WTC11 (cell line): ENCODE results near the gene SIM1. TPM values are rescaled to one million over a fixed set of nuclear protein-coding genes. Genes with fewer than 3 reads are reported as not detected.
A peak's percentile ranks its signal among the peaks of the same experiment; 100 is the strongest.

Experiments
- ATAC-seq: fragments of 200-7000 bp; cut with Tn5 transposase; 2 replicates; pipeline ENCODE4 v1.10.0; 2021; ENCODE audit warnings: mild to moderate bottlenecking, moderate library complexity
- CTCF ChIA-PET: fragments of 300-600 bp; sonication (Branson Sonifier 250); formaldehyde crosslinking; loops from one replicate; lab custom pipeline; 2021; ENCODE audit warnings: antibody characterized with exemption; lab: Charles Lee
- POLR2A ChIA-PET: fragments of 350-600 bp; sonication (Branson Sonifier 250); formaldehyde crosslinking; loops from one replicate; lab custom pipeline; 2021; ENCODE audit warnings: antibody characterized with exemption; lab: Charles Lee
- DNase-seq: peaks from one replicate; pipeline ENCODE4 v3.0.0; 2021; ENCODE audit warnings: low spot score
- H3K27ac Mint-ChIP-seq: 2 replicates; pipeline ENCODE4 v1.8.0; 2021; ENCODE audit warnings: mixed read lengths
- H3K27me3 Mint-ChIP-seq: 2 replicates; pipeline ENCODE4 v1.8.0; 2021; ENCODE audit warnings: low read depth, mild to moderate bottlenecking, moderate library complexity, mixed read lengths
- H3K36me3 Mint-ChIP-seq: 2 replicates; pipeline ENCODE4 v1.8.0; 2021; ENCODE audit warnings: mixed read lengths
- H3K4me1 Mint-ChIP-seq: 2 replicates; pipeline ENCODE4 v1.8.0; 2022; ENCODE audit warnings: mixed read lengths
- H3K4me3 Mint-ChIP-seq: 2 replicates; pipeline ENCODE4 v1.8.0; 2021; ENCODE audit warnings: mild to moderate bottlenecking, moderate library complexity, mixed read lengths
- H3K9me3 Mint-ChIP-seq: 2 replicates; pipeline ENCODE4 v1.8.0; 2021; ENCODE audit warnings: mixed read lengths
- AFF4 ChIP-seq: sonication (generic); formaldehyde crosslinking; IDR thresholded peaks from 2 replicates; pipeline ENCODE4 v1.8.1; 2023; ENCODE audit warnings: mild to moderate bottlenecking, missing genetic modification reagents, borderline replicate concordance
- CBFB ChIP-seq: sonication (generic); formaldehyde crosslinking; IDR thresholded peaks from 2 replicates; pipeline ENCODE4 v1.8.1; 2022; ENCODE audit warnings: mild to moderate bottlenecking, low read depth, missing genetic modification reagents
- CREM ChIP-seq: sonication (generic); formaldehyde crosslinking; IDR thresholded peaks from 2 replicates; pipeline ENCODE4 v1.8.1; 2022; ENCODE audit warnings: mild to moderate bottlenecking, missing genetic modification reagents, moderate library complexity
- MYBL2 ChIP-seq: sonication (generic); formaldehyde crosslinking; IDR thresholded peaks from 2 replicates; pipeline ENCODE4 v1.8.1; 2023; ENCODE audit warnings: mild to moderate bottlenecking, moderate library complexity, missing genetic modification reagents
- NFATC4 ChIP-seq: fragments of 250-450 bp; sonication (Bioruptor Pico); IDR thresholded peaks from 2 replicates; pipeline ENCODE4 v1.9.0; 2021; ENCODE audit warnings: mild to moderate bottlenecking
- NFE2L1 ChIP-seq: sonication (generic); formaldehyde crosslinking; IDR thresholded peaks from 2 replicates; pipeline ENCODE4 v1.8.1; 2023; ENCODE audit warnings: missing genetic modification reagents
- NR3C1 ChIP-seq: sonication (generic); formaldehyde crosslinking; conservative IDR thresholded peaks from 2 replicates; pipeline ENCODE4 v1.8.1; 2023; ENCODE audit warnings: low read depth, mild to moderate bottlenecking, missing genetic modification reagents
- OVOL2 ChIP-seq: fragments of 250-450 bp; sonication (Bioruptor Pico); IDR thresholded peaks from 2 replicates; pipeline ENCODE4 v1.9.0; 2021; ENCODE audit warnings: mild to moderate bottlenecking, borderline replicate concordance
- SMAD3 ChIP-seq: sonication (generic); formaldehyde crosslinking; IDR thresholded peaks from 2 replicates; pipeline ENCODE4 v1.8.0; 2022; ENCODE audit warnings: missing genetic modification reagents, mild to moderate bottlenecking, borderline replicate concordance
- SMAD4 ChIP-seq: sonication (generic); formaldehyde crosslinking; IDR thresholded peaks from 2 replicates; pipeline ENCODE4 v1.8.0; 2022; ENCODE audit warnings: mild to moderate bottlenecking, missing genetic modification reagents
- SOX15 ChIP-seq: fragments of 250-450 bp; sonication (Bioruptor Pico); IDR thresholded peaks from 2 replicates; pipeline ENCODE4 v1.9.0; 2021; ENCODE audit warnings: mild to moderate bottlenecking
- SP1 ChIP-seq: sonication (generic); formaldehyde crosslinking; conservative IDR thresholded peaks from 2 replicates; pipeline ENCODE4 v1.8.1; 2022; ENCODE audit warnings: missing genetic modification reagents
- TCF7 ChIP-seq: sonication (generic); formaldehyde crosslinking; IDR thresholded peaks from 2 replicates; pipeline ENCODE4 v1.8.0; 2022; ENCODE audit warnings: mild to moderate bottlenecking, low read depth, missing genetic modification reagents, moderate library complexity
- ZBTB21 ChIP-seq: sonication (generic); formaldehyde crosslinking; IDR thresholded peaks from 2 replicates; pipeline ENCODE4 v1.8.1; 2023; ENCODE audit warnings: mild to moderate bottlenecking, missing genetic modification reagents, borderline replicate concordance
- ZNF317 ChIP-seq: sonication (generic); formaldehyde crosslinking; IDR thresholded peaks from 2 replicates; pipeline ENCODE4 v1.8.1; 2023; ENCODE audit warnings: low read depth, mild to moderate bottlenecking, moderate library complexity, missing genetic modification reagents, borderline replicate concordance
- ZNF416 ChIP-seq: fragments of 250-450 bp; sonication (Bioruptor Pico); IDR thresholded peaks from 2 replicates; pipeline ENCODE4 v1.9.0; 2021; ENCODE audit warnings: mild to moderate bottlenecking, inconsistent platforms
- ZNF512 ChIP-seq: sonication (generic); formaldehyde crosslinking; IDR thresholded peaks from 2 replicates; pipeline ENCODE4 v1.8.1; 2022; ENCODE audit warnings: missing genetic modification reagents, borderline replicate concordance
- ZNF671 ChIP-seq: fragments of 250-450 bp; sonication (Bioruptor Pico); IDR thresholded peaks from 2 replicates; pipeline ENCODE4 v1.8.0; 2021; ENCODE audit warnings: mild to moderate bottlenecking
- total RNA-seq: library from RNA; stranded (reverse); gene quantifications from 3 replicates; pipeline ENCODE4 v1.2.3, GENCODE V29; 2021
- TF ChIP-seq, protein P1 (sequence below): sonication (generic); formaldehyde crosslinking; IDR thresholded peaks from 2 replicates; pipeline ENCODE4 v1.8.1; 2022; ENCODE audit warnings: mild to moderate bottlenecking, moderate library complexity, missing genetic modification reagents
- TF ChIP-seq, protein P2 (sequence below): sonication (generic); formaldehyde crosslinking; IDR thresholded peaks from 2 replicates; pipeline ENCODE4 v1.8.1; 2023; ENCODE audit warnings: mild to moderate bottlenecking, missing genetic modification reagents, moderate library complexity
- TF ChIP-seq, protein P3 (sequence below): sonication (generic); formaldehyde crosslinking; IDR thresholded peaks from 2 replicates; pipeline ENCODE4 v1.8.0; 2022; ENCODE audit warnings: mild to moderate bottlenecking, missing genetic modification reagents
- TF ChIP-seq, protein P4 (sequence below): sonication (generic); formaldehyde crosslinking; IDR thresholded peaks from 2 replicates; pipeline ENCODE4 v1.8.0; 2022; ENCODE audit warnings: mild to moderate bottlenecking, missing genetic modification reagents
- TF ChIP-seq, protein P5 (sequence below): sonication (generic); formaldehyde crosslinking; IDR thresholded peaks from 2 replicates; pipeline ENCODE4 v1.8.1; 2022; ENCODE audit warnings: mild to moderate bottlenecking, missing genetic modification reagents, moderate library complexity, borderline replicate concordance

Gene SIM1
- total RNA-seq, 1 experiment from 2014 or later = 0.09 TPM

- TF ChIP-seq SP1 (CRISPR knock-in tag) = no peak
- no peak for TF ChIP-seq CBFB (CRISPR knock-in tag)
- no peak for TF ChIP-seq SOX15
- TF ChIP-seq TCF7 (CRISPR knock-in tag) = no peak
These were observed 86.1 kb downstream of the SIM1 start (continued) for GRCh38 chr6:100378576-100378975.

- no peak for TF ChIP-seq ZNF416 (CRISPR knock-in tag)
- TF ChIP-seq, protein P1, sequence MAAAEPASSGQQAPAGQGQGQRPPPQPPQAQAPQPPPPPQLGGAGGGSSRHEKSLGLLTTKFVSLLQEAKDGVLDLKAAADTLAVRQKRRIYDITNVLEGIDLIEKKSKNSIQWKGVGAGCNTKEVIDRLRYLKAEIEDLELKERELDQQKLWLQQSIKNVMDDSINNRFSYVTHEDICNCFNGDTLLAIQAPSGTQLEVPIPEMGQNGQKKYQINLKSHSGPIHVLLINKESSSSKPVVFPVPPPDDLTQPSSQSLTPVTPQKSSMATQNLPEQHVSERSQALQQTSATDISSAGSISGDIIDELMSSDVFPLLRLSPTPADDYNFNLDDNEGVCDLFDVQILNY = no peak
- no peak for TF ChIP-seq NFATC4 (CRISPR knock-in tag)
- TF ChIP-seq, protein P2, sequence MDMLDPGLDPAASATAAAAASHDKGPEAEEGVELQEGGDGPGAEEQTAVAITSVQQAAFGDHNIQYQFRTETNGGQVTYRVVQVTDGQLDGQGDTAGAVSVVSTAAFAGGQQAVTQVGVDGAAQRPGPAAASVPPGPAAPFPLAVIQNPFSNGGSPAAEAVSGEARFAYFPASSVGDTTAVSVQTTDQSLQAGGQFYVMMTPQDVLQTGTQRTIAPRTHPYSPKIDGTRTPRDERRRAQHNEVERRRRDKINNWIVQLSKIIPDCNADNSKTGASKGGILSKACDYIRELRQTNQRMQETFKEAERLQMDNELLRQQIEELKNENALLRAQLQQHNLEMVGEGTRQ (CRISPR knock-in tag) = no peak
- no peak for TF ChIP-seq ZBTB21
- no peak for TF ChIP-seq NR3C1
- TF ChIP-seq SMAD4 (CRISPR knock-in tag) = no peak
- TF ChIP-seq, protein P3, sequence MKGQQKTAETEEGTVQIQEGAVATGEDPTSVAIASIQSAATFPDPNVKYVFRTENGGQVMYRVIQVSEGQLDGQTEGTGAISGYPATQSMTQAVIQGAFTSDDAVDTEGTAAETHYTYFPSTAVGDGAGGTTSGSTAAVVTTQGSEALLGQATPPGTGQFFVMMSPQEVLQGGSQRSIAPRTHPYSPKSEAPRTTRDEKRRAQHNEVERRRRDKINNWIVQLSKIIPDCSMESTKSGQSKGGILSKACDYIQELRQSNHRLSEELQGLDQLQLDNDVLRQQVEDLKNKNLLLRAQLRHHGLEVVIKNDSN (CRISPR knock-in tag) = no peak
- no peak for TF ChIP-seq ZNF317 (CRISPR knock-in tag)
- TF ChIP-seq, all 79 proteins: peak for 0
- no peaks in the 10 kb centered on the region for H3K36me3 Mint-ChIP-seq
- H3K27ac Mint-ChIP-seq = no peak overlapping the region
- ATAC-seq (peak; percentile 82), DNase-seq (no peak)
- peaks cover 28% of the 10 kb centered on the region for H3K4me1 Mint-ChIP-seq
- ChIA-PET POLR2A (interaction anchor here (0.8 kb wide), 1 partner anchor 14 kb away, joined by 3 read pairs; no protein-coding TSS in a partner anchor), CTCF (interaction anchor here (1.0 to 2.0 kb wide), 3 partner anchors 14 to 375 kb away, joined by 3 to 5 read pairs (median 4); no protein-coding TSS in a partner anchor)
- H3K4me3 Mint-ChIP-seq = no peak overlapping the region
- H3K9me3 Mint-ChIP-seq = no peaks in the 10 kb centered on the region
- no peaks in the 10 kb centered on the region for H3K27me3 Mint-ChIP-seq
These were observed 88.6 kb downstream of the SIM1 start for GRCh38 chr6:100376103-100376502.

- ATAC-seq (peak; percentile 54), DNase-seq (no peak)
- H3K4me1 Mint-ChIP-seq = peaks cover 28% of the 10 kb centered on the region
- no peak overlapping the region for H3K27ac Mint-ChIP-seq
- H3K27me3 Mint-ChIP-seq = no peaks in the 10 kb centered on the region
- no peak overlapping the region for H3K4me3 Mint-ChIP-seq
- H3K9me3 Mint-ChIP-seq = no peaks in the 10 kb centered on the region
- CTCF ChIA-PET = interaction anchor here (1.1 to 1.7 kb wide), 2 partner anchors 89 to 256 kb away, joined by 5 read pairs; no protein-coding TSS in a partner anchor
- no peaks in the 10 kb centered on the region for H3K36me3 Mint-ChIP-seq
- POLR2A ChIA-PET = no interaction called here
- TF ChIP-seq MYBL2 (CRISPR knock-in tag) (no peak), CREM (CRISPR knock-in tag) (no peak), SP1 (CRISPR knock-in tag) (no peak), NFE2L1 (no peak), SMAD4 (CRISPR knock-in tag) (no peak), ZNF512 (CRISPR knock-in tag) (no peak), ZNF671 (CRISPR knock-in tag) (no peak), OVOL2 (CRISPR knock-in tag) (no peak), SMAD3 (CRISPR knock-in tag) (no peak), AFF4 (CRISPR knock-in tag) (no peak)
- TF ChIP-seq, protein P4, sequence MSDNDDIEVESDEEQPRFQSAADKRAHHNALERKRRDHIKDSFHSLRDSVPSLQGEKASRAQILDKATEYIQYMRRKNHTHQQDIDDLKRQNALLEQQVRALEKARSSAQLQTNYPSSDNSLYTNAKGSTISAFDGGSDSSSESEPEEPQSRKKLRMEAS (CRISPR knock-in tag) = no peak
- TF ChIP-seq, protein P5, sequence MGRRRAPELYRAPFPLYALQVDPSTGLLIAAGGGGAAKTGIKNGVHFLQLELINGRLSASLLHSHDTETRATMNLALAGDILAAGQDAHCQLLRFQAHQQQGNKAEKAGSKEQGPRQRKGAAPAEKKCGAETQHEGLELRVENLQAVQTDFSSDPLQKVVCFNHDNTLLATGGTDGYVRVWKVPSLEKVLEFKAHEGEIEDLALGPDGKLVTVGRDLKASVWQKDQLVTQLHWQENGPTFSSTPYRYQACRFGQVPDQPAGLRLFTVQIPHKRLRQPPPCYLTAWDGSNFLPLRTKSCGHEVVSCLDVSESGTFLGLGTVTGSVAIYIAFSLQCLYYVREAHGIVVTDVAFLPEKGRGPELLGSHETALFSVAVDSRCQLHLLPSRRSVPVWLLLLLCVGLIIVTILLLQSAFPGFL (CRISPR knock-in tag) = no peak
- TF ChIP-seq, protein P1 = no peak
These were observed 92.2 kb downstream of the SIM1 start for GRCh38 chr6:100372326-100373091.
